H9 (cell line): Measurements from ENCODE around the gene CLN5. TPM values are rescaled to one million over a fixed set of nuclear protein-coding genes. Genes with fewer than 3 reads are reported as not detected.
A peak's percentile ranks its signal among the peaks of the same experiment; 100 is the strongest.

Experiments
- DNase-seq: peaks from one replicate; pipeline ENCODE4 v3.0.0-alpha.2; 2017
- H2AFZ ChIP-seq: one replicate; pipeline ENCODE4 v1.6.1; 2013; ENCODE audit warnings: mild to moderate bottlenecking, low read length, control low read depth, moderate library complexity
- H2AK5ac ChIP-seq: 2 replicates; pipeline ENCODE4 v1.6.1; 2013; ENCODE audit warnings: low read length, control low read depth, mixed read lengths; ENCODE audit not compliant: insufficient read length
- H2BK120ac ChIP-seq: one replicate; pipeline ENCODE4 v1.6.1; 2013; ENCODE audit warnings: low read depth, mild to moderate bottlenecking, low read length, control low read depth, inconsistent platforms; ENCODE audit not compliant: poor library complexity, severe bottlenecking
- H2BK12ac ChIP-seq: 2 replicates; pipeline ENCODE4 v1.6.1; 2013; ENCODE audit warnings: low read length, control low read depth, mixed read lengths, low read depth; ENCODE audit not compliant: insufficient read length
- H2BK15ac ChIP-seq: 2 replicates; pipeline ENCODE4 v1.6.1; 2013; ENCODE audit warnings: low read depth, low read length, control low read depth
- H2BK20ac ChIP-seq: one replicate; pipeline ENCODE4 v1.6.1; 2013; ENCODE audit warnings: low read depth, mild to moderate bottlenecking, low read length, control low read depth, inconsistent platforms; ENCODE audit not compliant: poor library complexity, severe bottlenecking
- H2BK5ac ChIP-seq: 2 replicates; pipeline ENCODE4 v1.6.1; 2013; ENCODE audit warnings: low read length, control low read depth, mixed read lengths; ENCODE audit not compliant: insufficient read length
- H3K14ac ChIP-seq: 2 replicates; pipeline ENCODE4 v1.6.1; 2013; ENCODE audit warnings: low read length, control low read depth; ENCODE audit not compliant: insufficient read depth
- H3K18ac ChIP-seq: 2 replicates; pipeline ENCODE4 v1.6.1; 2013; ENCODE audit warnings: low read depth, mild to moderate bottlenecking, mixed read lengths, low read length, control low read depth; ENCODE audit not compliant: insufficient read length
- H3K23ac ChIP-seq: 2 replicates; pipeline ENCODE4 v1.6.1; 2013; ENCODE audit warnings: low read length, control low read depth, mixed read lengths, low read depth; ENCODE audit not compliant: insufficient read length
- H3K23me2 ChIP-seq: 2 replicates; pipeline ENCODE4 v1.6.1; 2013; ENCODE audit warnings: low read depth, mild to moderate bottlenecking, mixed read lengths, low read length, control low read depth; ENCODE audit not compliant: insufficient read length, poor library complexity, severe bottlenecking
- H3K27ac ChIP-seq: 2 replicates; pipeline ENCODE4 v1.5.1; 2013; ENCODE audit warnings: low read length, control low read depth, mixed read lengths, low read depth; ENCODE audit not compliant: insufficient read length
- H3K27me3 ChIP-seq: 2 replicates; pipeline ENCODE4 v1.6.1; 2013; ENCODE audit warnings: low read length, control low read depth, inconsistent platforms; ENCODE audit not compliant: insufficient read depth
- H3K4ac ChIP-seq: 2 replicates; pipeline ENCODE4 v1.6.1; 2013; ENCODE audit warnings: low read depth, mild to moderate bottlenecking, control low read depth, inconsistent platforms, low read length, moderate library complexity
- H3K4me1 ChIP-seq: 2 replicates; pipeline ENCODE4 v1.6.1; 2013; ENCODE audit warnings: low read length, control low read depth, inconsistent platforms; ENCODE audit not compliant: insufficient read depth
- H3K4me2 ChIP-seq: 2 replicates; pipeline ENCODE4 v1.6.1; 2013; ENCODE audit warnings: low read length, control low read depth, mixed read lengths; ENCODE audit not compliant: insufficient read length, insufficient read depth
- H3K56ac ChIP-seq: 2 replicates; pipeline ENCODE4 v1.6.1; 2013; ENCODE audit warnings: low read depth, mild to moderate bottlenecking, mixed read lengths, low read length, control low read depth; ENCODE audit not compliant: insufficient read length
- H3K79me1 ChIP-seq: 2 replicates; pipeline ENCODE4 v1.6.1; 2013; ENCODE audit warnings: low read depth, mild to moderate bottlenecking, moderate library complexity, low read length, control low read depth, inconsistent platforms; ENCODE audit not compliant: insufficient read depth, poor library complexity, severe bottlenecking
- H3K79me2 ChIP-seq: 2 replicates; pipeline ENCODE4 v1.6.1; 2013; ENCODE audit warnings: low read length, control low read depth, inconsistent platforms; ENCODE audit not compliant: insufficient read depth
- H3K9ac ChIP-seq: 2 replicates; pipeline ENCODE4 v1.6.1; 2013; ENCODE audit warnings: low read length, control low read depth, mixed read lengths; ENCODE audit not compliant: insufficient read length; ENCODE audit errors: extremely low read depth
- H3K9me3 ChIP-seq: one replicate; pipeline ENCODE4 v1.6.1; 2013; ENCODE audit warnings: low read depth, low read length, inconsistent platforms; ENCODE audit not compliant: control insufficient read depth
- H3T11ph ChIP-seq: one replicate; pipeline ENCODE4 v1.6.1; 2013; ENCODE audit warnings: mild to moderate bottlenecking, low read length, control low read depth, inconsistent platforms
- H4K20me1 ChIP-seq: one replicate; pipeline ENCODE4 v1.6.1; 2013; ENCODE audit not compliant: control insufficient read depth, insufficient read length, insufficient read depth
- H4K5ac ChIP-seq: 2 replicates; pipeline ENCODE4 v1.6.1; 2013; ENCODE audit warnings: low read depth, mild to moderate bottlenecking, mixed read lengths, low read length, control low read depth; ENCODE audit not compliant: insufficient read length
- H4K8ac ChIP-seq: replicated peaks from 2 replicates; pipeline ENCODE4 v1.6.1; 2013; ENCODE audit warnings: low read length, control low read depth, mixed read lengths, low read depth; ENCODE audit not compliant: insufficient read length
- H4K91ac ChIP-seq: 2 replicates; pipeline ENCODE4 v1.6.1; 2013; ENCODE audit warnings: low read depth, mild to moderate bottlenecking, moderate library complexity, mixed read lengths, low read length, control low read depth; ENCODE audit not compliant: insufficient read length
- H3K27ac Mint-ChIP-seq, 3 experiments: 2 replicates in 2 of 3; 3 replicates in 1 of 3; pipeline ENCODE4 v1.8.0; 2020 to 2021; ENCODE audit warnings: mixed read lengths in 3 of 3, mild to moderate bottlenecking in 1 of 3, moderate library complexity in 1 of 3
- H3K27me3 Mint-ChIP-seq: 2 replicates; pipeline ENCODE4 v1.8.0; 2021; ENCODE audit warnings: low read depth, mild to moderate bottlenecking, moderate library complexity, mixed read lengths
- H3K36me3 Mint-ChIP-seq, 3 experiments: 2 replicates in 2 of 3; 3 replicates in 1 of 3; pipeline ENCODE4 v1.8.0; 2020 to 2021; ENCODE audit warnings: low read depth in 3 of 3, mixed read lengths in 3 of 3; ENCODE audit not compliant: insufficient read depth in 1 of 3
- H3K4me1 Mint-ChIP-seq, 2 experiments: 2 replicates each; pipeline ENCODE4 v1.8.0; 2020; ENCODE audit warnings: mixed read lengths in 2 of 2
- H3K4me3 Mint-ChIP-seq, 2 experiments: 2 replicates in 1 of 2; 3 replicates in 1 of 2; pipeline ENCODE4 v1.8.0; 2020 to 2021; ENCODE audit warnings: mild to moderate bottlenecking in 2 of 2, mixed read lengths in 2 of 2, moderate library complexity in 1 of 2
- H3K9me3 Mint-ChIP-seq, 2 experiments: 2 replicates in 1 of 2; 3 replicates in 1 of 2; pipeline ENCODE4 v1.8.0; 2020; ENCODE audit warnings: mild to moderate bottlenecking in 2 of 2, mixed read lengths in 2 of 2, moderate library complexity in 1 of 2
- WGBS: extraction: QIAGEN DNeasy Blood & Tissue Kit; methylation state at CpG from one replicate; pipeline ENCODE4 v1.1.7; 2013; ENCODE audit warnings: missing lambda C conversion rate, low lambda C conversion rate, mixed read lengths; ENCODE audit not compliant: insufficient read length; ENCODE audit errors: extremely low coverage; 5-methylcytosine and 5-hydroxymethylcytosine counted together
- total RNA-seq: library from RNA; stranded (reverse); gene quantifications from 2 replicates; pipeline ENCODE4 v1.2.1, GENCODE V29; 2021
- TF ChIP-seq, protein P1 (sequence below): fragments of 200-600 bp; sonication (generic); conservative IDR thresholded peaks from 3 replicates; pipeline ENCODE4 v1.8.0; 2021; ENCODE audit warnings: antibody characterized with exemption, mild to moderate bottlenecking

CLN5 gene
- total RNA-seq, 1 experiment from 2014 or later, result 8.3 TPM

DNA sequence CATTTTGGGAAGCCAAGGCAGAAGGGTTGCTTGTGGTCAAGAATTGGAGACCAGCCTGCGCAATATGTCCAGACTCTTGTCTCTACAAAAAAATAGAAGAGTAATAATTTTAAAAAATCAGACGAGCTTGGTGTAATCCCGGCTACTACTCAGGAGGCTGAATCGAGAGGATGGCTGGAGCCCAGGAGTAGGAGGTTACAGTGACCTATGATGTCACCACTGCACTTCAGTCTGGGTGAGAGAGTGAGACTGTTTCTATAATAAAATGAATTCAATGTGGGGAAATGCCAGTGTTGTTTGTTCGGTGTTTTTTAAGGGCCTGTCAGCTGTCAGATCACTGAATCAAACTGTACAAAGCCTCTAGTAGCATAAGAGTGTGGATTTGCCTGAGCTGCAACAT, 36.3 kb downstream of the CLN5 start:
- H3K4ac ChIP-seq, result no peak overlapping the region
- H2BK120ac ChIP-seq, result no peak overlapping the region
- peaks cover 4% of the 10 kb centered on the region; the same call in 1 of the 2 replicates for H3K79me2 ChIP-seq
- no peak overlapping the region for H3T11ph ChIP-seq
- no peak overlapping the region for H3K56ac ChIP-seq
- no peaks in the 10 kb centered on the region for H3K9me3 ChIP-seq
- Mint-ChIP-seq H3K4me3 (peak overlapping the region; percentile 80 to 93), H3K9me3 (0 out of 5 replicates have a peak, but pooled peaks cover 0 to 3% of the 10 kb centered on the region in 2 experiments), H3K27me3 (no peaks in the 10 kb centered on the region; the same call in 1 of the 2 replicates), H3K36me3 (peaks cover 0 to under 1% (median 0%) of the 10 kb centered on the region in 3 experiments; a peak in 2 of 7 replicates), H3K27ac (peak overlapping the region in 1 of 3 experiments; percentile 70; a peak in 2 of 7 replicates), H3K4me1 (peaks cover 28 to 32% of the 10 kb centered on the region in 2 experiments)
- H2BK5ac ChIP-seq, result no peak overlapping the region
- H2BK20ac ChIP-seq, result no peak overlapping the region
- H4K8ac ChIP-seq, result no peak overlapping the region
- H4K5ac ChIP-seq, result no peak overlapping the region
- no peaks in the 10 kb centered on the region for H3K27me3 ChIP-seq
- peaks cover 5% of the 10 kb centered on the region; the same call in 1 of the 2 replicates for H3K4me1 ChIP-seq
- peaks cover under 1% of the 10 kb centered on the region for H3K79me1 ChIP-seq
- H3K4me2 ChIP-seq, result peak overlapping the region; percentile 84
- H2AK5ac ChIP-seq, result no peak overlapping the region
- TF ChIP-seq, protein P1, sequence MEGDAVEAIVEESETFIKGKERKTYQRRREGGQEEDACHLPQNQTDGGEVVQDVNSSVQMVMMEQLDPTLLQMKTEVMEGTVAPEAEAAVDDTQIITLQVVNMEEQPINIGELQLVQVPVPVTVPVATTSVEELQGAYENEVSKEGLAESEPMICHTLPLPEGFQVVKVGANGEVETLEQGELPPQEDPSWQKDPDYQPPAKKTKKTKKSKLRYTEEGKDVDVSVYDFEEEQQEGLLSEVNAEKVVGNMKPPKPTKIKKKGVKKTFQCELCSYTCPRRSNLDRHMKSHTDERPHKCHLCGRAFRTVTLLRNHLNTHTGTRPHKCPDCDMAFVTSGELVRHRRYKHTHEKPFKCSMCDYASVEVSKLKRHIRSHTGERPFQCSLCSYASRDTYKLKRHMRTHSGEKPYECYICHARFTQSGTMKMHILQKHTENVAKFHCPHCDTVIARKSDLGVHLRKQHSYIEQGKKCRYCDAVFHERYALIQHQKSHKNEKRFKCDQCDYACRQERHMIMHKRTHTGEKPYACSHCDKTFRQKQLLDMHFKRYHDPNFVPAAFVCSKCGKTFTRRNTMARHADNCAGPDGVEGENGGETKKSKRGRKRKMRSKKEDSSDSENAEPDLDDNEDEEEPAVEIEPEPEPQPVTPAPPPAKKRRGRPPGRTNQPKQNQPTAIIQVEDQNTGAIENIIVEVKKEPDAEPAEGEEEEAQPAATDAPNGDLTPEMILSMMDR, result no peak
- no peak overlapping the region for H2BK15ac ChIP-seq
- H2BK12ac ChIP-seq, result no peak overlapping the region
- no peak overlapping the region for H4K91ac ChIP-seq
- H3K27ac ChIP-seq, result no peak overlapping the region
- H2AFZ ChIP-seq, result no peak overlapping the region
- no CpG with 5 or more reads among the region's 5 CpGs for WGBS
- H3K9ac ChIP-seq, result no peak overlapping the region
- no peak overlapping the region for H3K23ac ChIP-seq
- peaks cover 4% of the 10 kb centered on the region for H3K23me2 ChIP-seq
- no peak overlapping the region for H3K14ac ChIP-seq
- H4K20me1 ChIP-seq, result no peaks in the 10 kb centered on the region
- no peak overlapping the region for H3K18ac ChIP-seq
- DNase-seq, result no peak
